GM18520 (cell line): ENCODE data around the gene TCHP.

Experiments used
- ATAC-seq: cut with Tn5 transposase; IDR thresholded peaks from one replicate; pipeline ENCODE4 v1.9.1; 2021; ENCODE audit not compliant: unreplicated experiment

TCHP gene

DNA sequence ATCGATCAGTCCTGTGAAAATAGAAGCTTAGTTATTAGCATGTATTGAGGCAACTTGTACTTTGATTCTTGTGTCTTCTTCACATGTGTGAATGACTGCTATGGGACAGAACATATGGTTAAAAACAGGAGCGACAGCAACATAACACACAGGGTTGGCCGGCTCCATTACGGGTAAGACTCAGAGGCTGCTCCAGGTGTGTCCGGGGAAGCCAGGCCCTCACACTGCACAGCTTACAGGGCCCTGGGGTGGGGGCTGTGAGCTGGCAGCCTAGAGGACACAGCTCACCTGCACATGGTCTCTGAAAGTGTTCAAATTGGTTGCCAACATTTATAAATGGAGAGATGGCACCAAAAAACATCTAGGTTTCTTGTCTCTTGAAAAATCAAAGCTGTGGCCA is 31.1 kb downstream of the TCHP start:
- no peak for ATAC-seq

DNA sequence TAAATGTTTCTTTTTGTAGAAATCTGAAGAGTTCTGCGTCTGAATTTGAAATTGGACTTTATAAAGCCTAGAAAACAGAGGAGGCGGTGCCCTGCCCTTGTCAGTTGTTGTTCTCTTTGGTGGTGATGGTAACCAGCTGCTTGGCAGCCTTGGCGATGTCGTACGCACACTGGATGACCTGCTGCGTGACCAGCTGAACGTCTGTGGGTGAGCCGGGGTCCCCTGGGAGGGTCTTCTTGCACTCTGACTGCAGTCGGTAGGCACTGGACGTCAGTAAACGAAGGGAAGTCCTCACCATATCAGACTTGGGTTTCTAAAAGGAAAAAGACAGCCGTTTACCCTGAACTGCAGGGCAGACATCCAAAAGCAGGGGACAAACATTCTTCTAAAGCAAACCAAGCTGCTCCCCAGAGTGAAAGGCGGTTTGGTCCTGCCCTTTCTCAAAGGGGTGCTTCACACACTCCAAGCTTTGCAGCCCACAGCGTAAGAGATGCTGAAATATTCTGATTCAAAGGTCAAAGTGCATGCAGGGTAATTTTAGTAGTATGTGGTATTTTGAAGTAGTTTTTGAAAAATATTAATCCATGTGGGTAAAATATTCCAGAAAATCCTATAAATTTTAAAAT is 32.9 kb downstream of the TCHP start:
- ATAC-seq: no peak

DNA sequence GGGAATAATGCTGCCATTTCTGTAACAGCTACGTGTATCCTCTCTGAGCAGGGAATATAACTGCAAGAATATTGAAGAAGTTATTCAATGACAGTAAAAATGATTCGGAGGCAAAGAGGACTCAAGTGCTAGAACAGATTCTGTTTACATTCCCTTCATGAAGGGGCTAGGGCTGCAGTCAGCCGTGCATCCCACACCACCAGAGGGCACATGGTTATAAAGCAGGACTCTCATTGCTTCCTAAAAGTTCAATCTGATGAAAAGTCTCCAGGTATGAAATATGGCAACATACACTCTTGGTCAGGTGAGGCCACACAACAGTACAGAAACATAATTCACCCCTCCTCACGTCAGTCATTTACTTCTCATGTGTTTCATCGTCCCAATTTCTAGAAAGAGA is 34.0 kb downstream of the TCHP start:
- no peak for ATAC-seq

DNA sequence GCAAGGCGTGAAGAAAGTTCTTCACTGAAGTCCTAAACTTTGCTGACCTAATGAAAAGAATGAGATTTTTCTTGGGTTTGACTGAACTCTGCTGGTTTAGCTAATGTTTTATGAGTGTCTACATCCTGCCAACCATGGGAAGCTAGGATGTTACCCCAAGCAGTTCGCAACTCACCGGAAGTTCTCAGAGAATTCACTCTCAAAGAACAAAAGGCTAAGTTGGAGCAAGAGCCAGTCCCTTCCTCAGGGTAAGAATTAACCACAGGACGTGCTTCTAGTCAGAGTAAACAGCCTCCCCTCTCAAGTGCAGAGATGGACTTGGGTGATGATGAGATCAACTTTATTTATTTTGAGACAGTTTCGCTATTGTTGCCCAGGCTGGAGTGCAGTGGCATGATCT is 37.3 kb downstream of the TCHP start:
- ATAC-seq: no peak

DNA sequence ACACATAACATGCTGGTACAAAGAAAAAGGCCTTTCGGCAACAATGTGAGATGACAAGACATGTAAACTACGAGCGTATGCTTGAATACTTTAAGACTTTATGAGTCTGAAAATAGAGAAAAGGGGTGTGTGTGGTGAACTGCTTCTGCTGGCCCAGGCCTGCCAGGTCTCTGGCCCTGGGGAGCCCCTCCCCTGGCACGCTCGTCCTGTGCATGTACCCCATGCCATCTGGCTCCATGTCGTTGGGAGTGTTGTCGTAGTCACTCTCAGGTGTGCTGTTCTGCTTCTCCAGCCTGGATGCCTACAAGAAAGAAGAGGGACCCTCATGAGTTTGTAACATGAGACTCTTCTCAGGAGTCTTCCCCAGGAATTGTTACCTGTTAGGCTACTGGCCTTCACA is 38.9 kb downstream of the TCHP start:
- ATAC-seq: no peak

DNA sequence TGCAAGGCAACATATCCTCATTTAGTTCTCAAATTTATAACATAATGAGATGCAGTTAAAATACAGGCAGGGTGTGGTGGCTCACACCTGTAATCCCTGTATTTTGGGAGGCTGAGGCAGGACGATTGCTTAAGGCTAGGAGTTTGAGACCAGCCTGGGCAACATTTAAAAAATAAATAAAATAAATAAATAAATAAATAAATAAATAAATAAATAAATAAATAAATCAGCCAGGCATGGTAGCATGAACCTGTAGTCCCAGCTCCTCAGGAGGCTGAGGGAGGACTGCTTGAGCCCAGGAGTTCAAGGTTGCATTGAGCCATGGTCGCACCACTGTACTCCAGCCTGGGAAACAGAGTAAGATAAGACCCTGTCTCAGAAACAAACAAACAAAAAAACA is 39.4 kb downstream of the TCHP start:
- no peak for ATAC-seq

DNA sequence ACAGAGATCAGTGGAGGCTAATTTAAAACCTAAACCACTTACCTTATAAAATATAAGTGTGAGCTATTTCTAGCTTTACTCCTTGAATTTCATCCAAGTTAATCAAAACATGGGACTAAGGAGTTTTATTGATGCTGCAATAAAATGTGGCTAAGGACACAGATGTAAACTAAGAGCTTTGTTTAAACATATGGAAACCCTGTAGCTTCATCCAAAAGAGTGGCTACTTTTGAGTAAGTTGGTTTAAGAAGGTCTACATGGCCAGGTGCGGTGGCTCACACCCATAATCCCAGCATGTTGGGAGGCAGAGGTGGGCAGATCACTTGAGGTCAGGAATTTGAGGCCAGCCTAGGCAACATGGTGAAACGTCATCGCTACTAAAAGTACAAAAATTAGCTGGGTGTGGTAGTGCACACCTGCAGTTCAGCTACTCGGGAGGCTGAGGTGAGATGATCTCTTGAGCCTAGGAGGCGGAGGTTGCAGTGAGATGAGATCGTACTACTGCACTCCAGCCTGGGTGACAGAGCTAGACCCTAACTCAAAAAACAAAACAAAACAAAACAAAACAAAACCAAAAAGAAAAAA is 40.4 kb downstream of the TCHP start:
- ATAC-seq: no peak

DNA sequence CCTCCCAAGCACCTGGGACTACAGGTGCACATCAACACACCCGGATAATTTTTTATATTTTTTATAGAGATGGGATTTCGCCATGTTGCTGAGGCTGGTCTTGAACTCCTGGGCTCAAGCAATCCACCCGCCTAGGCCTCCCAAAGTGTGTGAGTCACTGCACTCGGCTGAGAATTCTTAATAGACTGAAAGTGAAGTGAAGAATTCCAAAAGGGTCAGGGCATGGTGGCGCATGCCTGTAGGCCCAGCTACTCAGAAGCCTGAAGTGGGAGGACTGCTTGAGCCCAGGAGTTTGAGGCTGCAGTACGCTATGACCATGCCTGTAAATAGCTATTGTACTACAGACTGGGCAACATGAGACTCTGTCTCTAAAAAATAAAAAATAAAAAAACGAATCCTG is 43.7 kb downstream of the TCHP start:
- no peak for ATAC-seq

DNA sequence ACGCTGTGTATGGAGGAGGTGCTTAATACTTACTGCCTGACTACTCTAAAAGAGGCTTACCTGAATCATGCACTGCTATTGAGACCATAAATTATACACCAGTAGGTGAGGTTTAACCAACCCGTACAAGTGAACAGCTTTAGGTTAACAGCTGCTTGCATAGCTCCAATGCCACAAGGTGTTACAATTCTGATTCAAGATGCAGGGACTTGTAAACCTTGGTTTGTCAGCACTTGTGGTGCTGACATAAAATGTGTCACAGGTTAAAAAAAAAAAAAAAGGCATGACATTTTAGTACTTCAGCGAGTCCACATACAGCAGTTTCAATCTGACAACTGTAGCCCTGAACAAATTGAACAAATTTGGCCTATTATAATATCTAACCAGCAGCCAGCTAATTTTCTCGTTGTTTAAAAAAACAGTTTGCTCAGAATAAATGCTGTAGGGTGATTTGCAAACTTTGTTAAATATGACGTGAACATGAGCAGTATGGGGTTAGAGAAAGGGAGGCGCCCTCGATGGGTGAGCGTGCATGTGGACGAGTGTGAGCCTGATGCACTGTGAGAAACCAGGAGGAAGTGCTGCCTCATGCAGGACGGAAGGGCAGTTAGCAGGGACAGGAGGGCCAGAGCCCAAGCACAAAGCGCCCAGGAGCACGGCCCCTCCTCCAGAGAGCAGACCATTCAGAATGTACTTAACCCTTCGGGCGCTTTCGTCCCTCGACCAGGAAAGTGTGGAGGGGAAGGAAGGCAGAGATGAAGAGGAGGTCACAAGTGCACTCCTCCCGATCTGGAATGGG is 44.7 kb downstream of the TCHP start:
- ATAC-seq: no peak

DNA sequence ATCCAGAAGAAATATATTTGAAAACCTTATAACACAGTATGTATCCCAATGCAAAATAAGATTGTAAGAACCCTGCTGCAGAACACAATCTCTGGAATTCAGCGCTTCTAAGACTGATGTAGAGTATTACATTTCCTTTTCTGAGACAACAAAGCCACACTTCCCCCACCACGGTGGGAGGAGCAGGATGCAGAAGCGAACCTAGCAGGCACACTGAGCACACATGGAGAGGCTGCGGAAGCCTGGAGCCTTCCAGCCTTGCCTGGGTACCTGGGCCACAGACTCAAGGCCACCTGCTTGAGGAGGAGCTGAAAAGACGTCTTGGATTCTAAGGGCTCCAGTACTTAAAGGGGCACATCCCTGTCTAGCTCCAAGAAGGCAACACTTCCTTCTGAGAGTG is 46.4 kb downstream of the TCHP start:
- no peak for ATAC-seq

DNA sequence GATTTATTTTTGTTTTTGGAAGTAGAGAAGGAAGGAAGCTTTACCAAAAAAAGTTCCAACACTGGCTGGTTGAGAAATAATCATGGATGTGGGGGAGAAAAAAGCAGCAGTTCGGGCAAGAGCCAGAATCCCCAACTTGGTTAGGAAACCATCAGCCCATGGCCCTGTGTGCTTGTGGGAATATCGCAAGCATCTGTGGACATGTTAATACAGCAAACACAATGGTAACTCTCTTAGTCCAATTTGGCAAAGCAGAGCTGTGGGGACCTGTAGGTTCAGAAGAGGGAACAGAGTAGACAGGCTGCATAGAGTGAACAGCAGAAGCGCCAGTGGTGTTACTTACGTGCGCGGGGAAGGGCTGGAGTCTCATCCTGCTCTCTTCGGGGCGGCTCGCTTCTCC is 46.8 kb downstream of the TCHP start:
- ATAC-seq: no peak

DNA sequence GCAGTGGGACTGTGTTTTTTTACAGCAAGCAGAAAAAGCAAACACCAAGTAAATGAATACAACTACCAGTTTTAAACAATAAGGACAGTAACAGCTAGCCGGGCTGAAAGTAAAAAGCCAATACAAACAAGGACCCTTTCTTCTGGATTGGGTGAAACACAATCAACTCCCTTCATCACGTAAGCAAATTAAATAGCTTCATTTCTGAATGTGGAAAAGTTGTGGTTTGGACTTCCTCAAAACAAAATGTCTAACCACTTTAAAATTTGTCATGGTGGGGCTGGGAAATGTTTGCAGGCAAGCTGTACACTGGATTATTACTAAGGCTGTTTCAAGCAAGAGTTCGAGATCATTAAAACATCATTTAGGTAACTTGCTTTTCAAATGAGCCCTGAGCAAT is 47.4 kb downstream of the TCHP start:
- no peak for ATAC-seq

DNA sequence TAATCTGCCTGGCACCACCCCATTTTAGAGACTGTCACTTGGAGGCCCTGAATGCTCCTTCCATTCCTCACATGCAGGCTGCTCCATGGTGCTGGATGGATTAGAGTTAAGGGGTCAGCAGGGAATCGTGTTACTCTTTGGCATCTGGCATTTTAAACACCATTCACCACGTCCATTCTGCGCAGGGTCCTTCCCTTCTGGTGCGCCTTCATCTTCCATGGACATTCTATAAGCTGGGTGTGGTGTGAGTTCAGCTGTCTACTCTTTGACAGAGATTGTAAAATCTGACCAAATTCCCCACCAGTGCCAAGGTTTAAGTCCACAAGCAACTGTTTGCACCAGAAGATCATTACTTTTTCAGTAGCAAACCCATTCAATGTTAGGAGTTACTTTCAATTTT is 48.3 kb downstream of the TCHP start:
- ATAC-seq: no peak

DNA sequence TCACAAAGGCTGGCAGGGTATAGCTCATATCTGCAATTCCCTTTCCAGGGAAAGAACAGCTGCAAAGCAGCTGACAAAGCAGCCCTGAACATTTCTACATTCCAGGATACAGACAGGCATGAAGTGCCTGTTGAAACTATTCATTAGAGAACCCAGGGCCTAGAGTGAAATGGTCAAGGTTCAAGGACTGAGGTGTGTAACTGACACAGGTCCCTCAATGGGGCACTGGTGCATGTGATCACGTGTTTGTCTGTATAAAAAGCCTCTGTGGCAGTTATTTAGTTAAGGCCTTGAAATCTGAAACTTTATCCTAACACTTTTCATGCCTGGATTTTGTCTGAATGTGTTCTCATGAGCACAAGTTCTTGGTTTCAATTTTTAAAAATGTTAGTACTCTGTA is 49.0 kb downstream of the TCHP start:
- no peak for ATAC-seq

DNA sequence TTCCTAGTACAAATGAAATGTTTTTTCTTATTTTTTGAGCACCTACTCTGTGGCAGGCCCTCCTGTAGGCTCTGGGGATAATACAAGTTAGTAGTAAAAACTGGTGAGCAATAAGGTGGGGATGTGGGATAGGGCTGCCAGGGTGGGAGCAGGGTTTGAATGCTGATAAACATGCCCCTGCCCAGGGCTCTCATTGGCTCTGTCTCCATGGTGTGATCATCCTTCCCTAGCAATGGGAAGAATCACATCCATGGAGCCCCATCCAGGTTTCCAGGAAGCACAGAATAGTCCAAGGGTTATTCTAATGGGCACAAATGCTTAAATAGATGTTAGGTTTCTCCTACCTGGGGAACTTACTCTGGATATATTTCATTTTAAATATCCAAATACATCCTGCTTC is 50.6 kb downstream of the TCHP start:
- no peak for ATAC-seq

DNA sequence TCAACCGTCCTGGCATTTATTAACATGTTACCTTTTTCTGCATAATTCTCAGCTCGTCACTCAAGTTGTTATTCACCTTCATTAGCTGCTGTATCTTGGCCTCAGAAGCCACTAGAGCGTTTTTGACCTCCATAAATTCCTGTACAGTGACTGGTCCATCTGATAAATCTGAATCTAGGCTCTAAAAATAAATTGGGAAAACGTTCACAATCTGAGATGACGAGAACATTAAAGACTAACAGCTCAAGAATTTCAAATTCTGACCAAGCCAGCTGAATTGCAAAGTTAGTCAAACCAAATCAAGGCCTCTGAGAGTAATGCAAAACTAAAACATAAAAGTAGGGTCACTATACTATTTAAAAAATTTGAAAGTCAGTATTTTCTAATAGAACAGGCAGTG is 51.1 kb downstream of the TCHP start:
- ATAC-seq: no peak

DNA sequence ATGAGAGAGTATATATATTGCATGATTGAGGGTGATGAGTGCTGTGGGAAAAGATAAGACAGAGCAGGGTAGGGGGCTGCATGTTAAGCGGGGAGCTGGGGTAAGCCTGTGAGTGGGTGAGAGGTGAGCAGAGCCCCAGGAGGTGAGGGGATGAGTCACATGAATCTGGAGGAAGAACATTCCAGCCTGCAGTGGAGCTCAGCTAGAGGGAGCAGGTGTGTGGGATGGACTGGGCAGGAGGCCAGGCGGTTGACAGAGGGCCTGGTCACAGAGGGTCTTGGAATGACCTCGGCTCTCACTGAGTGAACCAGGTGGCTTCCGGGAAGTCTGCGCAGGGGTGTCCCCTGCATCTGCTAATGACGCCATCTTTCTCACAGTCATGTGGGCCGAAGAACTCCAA is 51.7 kb downstream of the TCHP start:
- no peak for ATAC-seq

DNA sequence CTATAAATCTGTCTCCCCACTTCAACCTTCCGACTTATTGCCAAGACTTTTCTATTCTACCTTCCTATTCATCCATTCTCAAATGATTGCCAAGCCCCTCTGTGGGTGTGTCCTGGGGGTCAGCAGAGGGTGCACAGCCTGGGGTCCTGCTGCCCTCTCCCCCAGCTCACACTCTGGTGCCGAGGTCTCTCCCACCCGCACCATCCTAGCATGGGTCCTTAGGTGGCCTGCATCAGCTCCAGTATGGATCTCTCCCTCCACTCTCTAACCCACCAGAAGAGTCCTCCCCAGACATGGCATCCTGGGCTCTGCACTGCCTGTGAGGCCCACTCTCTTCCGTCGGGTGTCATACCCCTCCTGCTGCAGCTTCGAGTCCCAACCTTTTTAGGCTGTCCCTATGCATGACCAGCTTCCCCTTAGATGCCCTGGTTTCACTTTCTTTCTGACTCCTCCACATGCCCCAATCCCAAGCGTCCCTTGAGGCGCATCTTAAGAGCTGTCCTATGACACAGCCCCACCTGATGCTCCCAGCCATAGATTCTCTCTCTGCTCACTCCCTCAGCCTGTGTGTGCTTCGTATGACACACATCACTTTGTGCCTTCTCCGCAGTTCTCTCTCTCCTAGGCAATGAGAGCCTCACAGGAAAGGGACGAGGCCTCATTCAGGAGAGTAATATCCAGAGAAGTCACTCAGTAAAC is 52.2 kb downstream of the TCHP start:
- no peak for ATAC-seq

DNA sequence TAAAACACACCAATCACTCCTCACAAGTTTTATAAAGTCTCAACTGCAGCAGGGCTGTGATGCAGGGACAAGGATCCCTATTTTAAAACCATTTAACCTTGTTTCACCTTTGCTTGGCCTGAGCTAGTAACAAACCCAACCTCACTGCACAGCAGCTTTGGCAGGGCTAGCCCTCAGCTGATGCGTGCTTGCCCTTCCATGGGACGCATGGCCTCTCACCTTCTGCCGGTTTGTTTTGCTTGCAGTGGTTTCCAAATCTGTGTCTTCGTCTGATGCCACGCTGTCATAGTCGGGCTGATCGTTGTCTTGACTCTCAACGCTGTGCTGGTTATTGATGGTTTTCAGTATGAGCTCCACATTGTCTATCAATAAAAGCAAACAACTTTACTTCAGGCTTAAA is 52.8 kb downstream of the TCHP start:
- no peak for ATAC-seq

DNA sequence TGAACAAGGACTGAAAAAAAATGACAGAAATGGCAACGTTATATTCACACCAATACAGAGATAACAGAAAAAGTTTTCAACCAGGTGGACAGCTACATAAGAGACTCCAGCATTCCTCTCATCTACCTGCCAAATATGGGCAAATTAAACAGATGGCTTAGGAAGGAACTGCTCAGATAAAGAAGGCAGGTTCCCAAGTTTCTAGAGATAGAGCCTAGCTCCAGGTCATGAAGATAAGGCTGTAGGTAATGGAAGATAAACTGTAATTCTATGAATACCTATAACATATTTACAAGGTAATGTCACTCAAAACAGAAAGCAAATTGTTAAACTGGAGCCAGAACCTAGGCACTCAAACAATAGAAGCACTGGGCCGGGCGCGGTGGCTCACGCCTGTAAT is 53.6 kb downstream of the TCHP start:
- no peak for ATAC-seq

DNA sequence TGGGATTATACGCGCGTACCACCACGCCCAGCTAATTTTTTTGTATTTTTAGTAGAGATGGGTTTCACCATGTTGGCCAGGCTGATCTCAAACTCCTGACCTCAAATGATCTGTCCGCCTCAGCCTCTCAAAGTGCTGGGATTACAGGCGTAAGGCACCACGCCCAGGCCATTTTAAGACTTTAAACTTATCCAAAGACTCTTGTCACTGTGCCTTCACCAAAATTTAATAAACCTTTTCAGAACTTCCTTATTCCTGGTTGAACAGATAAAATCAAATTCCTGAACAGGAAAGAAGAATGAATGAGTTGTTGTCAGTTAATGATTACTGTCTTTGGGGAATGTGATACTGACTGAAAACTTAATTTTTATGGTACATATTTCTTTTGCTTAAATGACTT is 58.3 kb downstream of the TCHP start:
- no peak for ATAC-seq
